H1 (cell line): ENCODE results near the gene NOS1AP. TPM values are rescaled to one million over a fixed set of nuclear protein-coding genes. Genes with fewer than 3 reads are reported as not detected.

ENCODE experiments used
- CTCF ChIA-PET: fragments of 300-600 bp; sonication (Branson Sonifier 250); formaldehyde crosslinking; loops from one replicate; lab custom pipeline; 2021; ENCODE audit not compliant: partially characterized antibody; lab: Charles Lee
- POLR2A ChIA-PET: fragments of 300-600 bp; sonication (Branson Sonifier 250); formaldehyde crosslinking; loops from one replicate; lab custom pipeline; 2021; ENCODE audit warnings: inconsistent platforms; ENCODE audit not compliant: partially characterized antibody; lab: Charles Lee
- DNase-seq, 2 experiments: peaks; one replicate each; pipeline versions ENCODE4 v3.0.0 to v3.0.0-alpha.2; 2010 to 2022; ENCODE audit warnings: low spot score in 2 of 2, low read depth in 1 of 2, mixed read lengths in 1 of 2
- FAIRE-seq: peaks from 2 replicates; lab custom pipeline; 2011; peaks lifted over from hg19 to GRCh38; lab: Jason Lieb, UNC
- H2AFZ ChIP-seq: 2 replicates; pipeline ENCODE4 v1.8.1; 2012; ENCODE audit warnings: low read length, inconsistent platforms
- H2AK5ac ChIP-seq: 2 replicates; pipeline ENCODE4 v1.6.1; 2013; ENCODE audit warnings: low read depth, low read length
- H2BK120ac ChIP-seq: replicated peaks from 2 replicates; pipeline ENCODE3; 2013; ENCODE audit warnings: low read depth, low read length, inconsistent platforms
- H2BK12ac ChIP-seq: 2 replicates; pipeline ENCODE4 v1.6.1; 2013; ENCODE audit warnings: low read depth, low read length
- H2BK15ac ChIP-seq: 2 replicates; pipeline ENCODE4 v1.6.1; 2013; ENCODE audit warnings: low read length
- H2BK20ac ChIP-seq: 2 replicates; pipeline ENCODE4 v1.6.1; 2013; ENCODE audit warnings: low read length
- H2BK5ac ChIP-seq: 2 replicates; pipeline ENCODE4 v1.6.1; 2013; ENCODE audit warnings: low read depth, low read length
- H3K14ac ChIP-seq: 2 replicates; pipeline ENCODE4 v1.6.1; 2013; ENCODE audit warnings: inconsistent platforms; ENCODE audit not compliant: insufficient read length
- H3K18ac ChIP-seq: 2 replicates; pipeline ENCODE4 v1.6.1; 2013; ENCODE audit warnings: low read length; ENCODE audit errors: extremely low read depth
- H3K23ac ChIP-seq: 2 replicates; pipeline ENCODE4 v1.6.1; 2013; ENCODE audit warnings: inconsistent platforms; ENCODE audit not compliant: insufficient read length
- H3K23me2 ChIP-seq: 2 replicates; pipeline ENCODE4 v1.6.1; 2013; ENCODE audit warnings: low read depth, low read length
- H3K27ac ChIP-seq: 2 replicates; pipeline ENCODE4 v1.6.1; 2011; ENCODE audit warnings: low read depth, low read length, inconsistent platforms
- H3K27me3 ChIP-seq, 4 experiments: replicated peaks in 1 of 4; 1 replicate in 1 of 4; 2 replicates in 3 of 4; pipeline versions ENCODE4 v1.6.1 to v1.8.1; 2011 to 2013; ENCODE audit warnings: low read length in 3 of 4, mild to moderate bottlenecking in 3 of 4, inconsistent platforms in 2 of 4, mixed read lengths in 2 of 4, moderate library complexity in 1 of 4; ENCODE audit not compliant: control insufficient read depth in 3 of 4, insufficient read depth in 3 of 4; ENCODE audit errors: extremely low read depth in 1 of 4
- H3K36me3 ChIP-seq, 4 experiments: 2 replicates each; pipeline versions ENCODE4 v1.6.1 to v1.8.1; 2011 to 2013; ENCODE audit warnings: mild to moderate bottlenecking in 4 of 4, low read length in 3 of 4, moderate library complexity in 2 of 4, control low read depth in 1 of 4, inconsistent platforms in 1 of 4; ENCODE audit not compliant: insufficient read depth in 4 of 4, control insufficient read depth in 2 of 4
- H3K4ac ChIP-seq: replicated peaks from 2 replicates; pipeline ENCODE3; 2013; ENCODE audit warnings: low read length, low read depth, mixed read lengths, inconsistent platforms; ENCODE audit not compliant: insufficient read length
- H3K4me1 ChIP-seq, 4 experiments: replicated peaks in 1 of 4; 1 replicate in 1 of 4; 2 replicates in 3 of 4; pipeline versions ENCODE4 v1.6.1 to v1.8.1; 2011 to 2013; ENCODE audit warnings: low read length in 3 of 4, inconsistent platforms in 2 of 4, mixed read lengths in 1 of 4; ENCODE audit not compliant: insufficient read depth in 4 of 4, control insufficient read depth in 3 of 4
- H3K4me2 ChIP-seq, 2 experiments: 2 replicates each; pipeline versions ENCODE4 v1.6.1 to v1.8.1; 2011 to 2013; ENCODE audit warnings: low read depth in 2 of 2, low read length in 2 of 2, control low read depth in 1 of 2, inconsistent platforms in 1 of 2, mild to moderate bottlenecking in 1 of 2; ENCODE audit not compliant: insufficient read depth in 1 of 2
- H3K4me3 ChIP-seq, 4 experiments: fragments of 200-600, 300-600 bp in 1 of 4; sonication (generic), shearing (Covaris generic), sonication (Bioruptor Twin) in 1 of 4; 2 replicates each; pipeline versions ENCODE4 v1.5.1 to v1.8.1; 2011 to 2016; ENCODE audit warnings: low read length in 4 of 4, low read depth in 3 of 4, control low read depth in 2 of 4, inconsistent platforms in 2 of 4, mild to moderate bottlenecking in 2 of 4, mixed read lengths in 1 of 4, moderate library complexity in 1 of 4; ENCODE audit not compliant: insufficient read depth in 2 of 4; ENCODE audit errors: extremely low read depth in 1 of 4
- H3K56ac ChIP-seq: replicated peaks from 2 replicates; pipeline ENCODE3; 2013; ENCODE audit warnings: low read depth, mild to moderate bottlenecking, mixed read lengths, low read length, inconsistent platforms; ENCODE audit not compliant: insufficient read length
- H3K79me1 ChIP-seq: 2 replicates; pipeline ENCODE4 v1.6.1; 2013; ENCODE audit warnings: low read depth, low read length, control low read depth
- H3K79me2 ChIP-seq, 2 experiments: 2 replicates each; pipeline versions ENCODE4 v1.6.1 to v1.8.1; 2012 to 2013; ENCODE audit warnings: low read length in 2 of 2, mild to moderate bottlenecking in 2 of 2, inconsistent platforms in 1 of 2; ENCODE audit not compliant: insufficient read depth in 2 of 2, control insufficient read depth in 1 of 2
- H3K9ac ChIP-seq, 4 experiments: replicated peaks in 1 of 4; 1 replicate in 1 of 4; 2 replicates in 3 of 4; pipeline versions ENCODE4 v1.6.1 to v1.8.1; 2011 to 2013; ENCODE audit warnings: low read depth in 3 of 4, low read length in 3 of 4, control low read depth in 2 of 4, mild to moderate bottlenecking in 2 of 4, moderate library complexity in 2 of 4, inconsistent platforms in 1 of 4; ENCODE audit errors: extremely low read depth in 1 of 4
- H3K9me3 ChIP-seq, 2 experiments: 2 replicates each; pipeline versions ENCODE4 v1.6.1 to v1.8.1; 2012 to 2013; ENCODE audit warnings: mild to moderate bottlenecking in 2 of 2, moderate library complexity in 2 of 2, control low read depth in 1 of 2, inconsistent platforms in 1 of 2, low read depth in 1 of 2, low read length in 1 of 2, mixed read lengths in 1 of 2; ENCODE audit not compliant: insufficient read depth in 2 of 2
- H4K20me1 ChIP-seq, 2 experiments: replicated peaks in 1 of 2; 2 replicates each; pipeline versions ENCODE3 to v1.8.1; 2011 to 2013; ENCODE audit warnings: inconsistent platforms in 2 of 2, low read length in 2 of 2, mild to moderate bottlenecking in 1 of 2; ENCODE audit not compliant: insufficient read depth in 2 of 2, control insufficient read depth in 1 of 2
- H4K5ac ChIP-seq: 2 replicates; pipeline ENCODE4 v1.6.1; 2013; ENCODE audit warnings: low read length, low read depth, mixed read lengths, inconsistent platforms; ENCODE audit not compliant: insufficient read length
- H4K8ac ChIP-seq: 2 replicates; pipeline ENCODE4 v1.8.0; 2013; ENCODE audit warnings: mild to moderate bottlenecking, moderate library complexity, low read length, inconsistent platforms; ENCODE audit not compliant: insufficient read depth; ENCODE audit errors: extremely low read depth
- H4K91ac ChIP-seq: replicated peaks from 2 replicates; pipeline ENCODE3; 2013; ENCODE audit warnings: low read length, mixed read lengths, inconsistent platforms; ENCODE audit not compliant: insufficient read length
- BACH1 ChIP-seq: IDR thresholded peaks from 2 replicates; pipeline ENCODE4 v1.6.1; 2012; ENCODE audit warnings: low read length, improper control_type of control experiment
- HDAC2 ChIP-seq, 2 experiments: fragments of 300-600 bp in 1 of 2; sonication (generic) in 1 of 2; IDR thresholded peaks; 2 replicates each; pipeline ENCODE4 v1.6.1; 2011 to 2012; ENCODE audit warnings: low read depth in 2 of 2, low read length in 2 of 2, mild to moderate bottlenecking in 2 of 2, moderate library complexity in 2 of 2, borderline replicate concordance in 1 of 2, inconsistent platforms in 1 of 2
- RAD21 ChIP-seq, 2 experiments: IDR thresholded peaks in 1 of 2; conservative IDR thresholded peaks in 1 of 2; 2 replicates each; pipeline ENCODE4 v1.6.1; 2011; ENCODE audit warnings: low read depth in 2 of 2, low read length in 2 of 2, improper control_type of control experiment in 1 of 2, inconsistent platforms in 1 of 2, mild to moderate bottlenecking in 1 of 2, moderate library complexity in 1 of 2
- WGBS, 2 experiments: shearing (Covaris generic) in 1 of 2; methylation state at CpG; one replicate each; pipeline versions ENCODE4 v1.1.6 to v1.1.7; 2013 to 2015; ENCODE audit warnings: low lambda C conversion rate in 2 of 2, mixed read lengths in 2 of 2, inconsistent platforms in 1 of 2, low coverage in 1 of 2, missing lambda C conversion rate in 1 of 2; ENCODE audit not compliant: insufficient replicate concordance in 2 of 2, insufficient coverage in 1 of 2, insufficient read length in 1 of 2; ENCODE audit errors: extremely low coverage in 1 of 2, missing lambda C conversion rate in 1 of 2; 5-methylcytosine and 5-hydroxymethylcytosine counted together
- polyA plus RNA-seq, 7 experiments: library from polyadenylated mRNA; depleted of rRNA in 3 of 7; stranded (reverse) in 5 of 7; unstranded in 2 of 7; fragments of >200 nt in 5 of 7; fragments of 200-250 nt in 2 of 7; gene quantifications; 1 replicate in 5 of 7; 2 replicates in 1 of 7; 4 replicates in 1 of 7; pipeline versions ENCODE4 v1.2.1 to v1.2.3, GENCODE V29; 2011 to 2013; ENCODE audit warnings: missing spikeins in 2 of 7, mixed read lengths in 2 of 7
- total RNA-seq: library from RNA; stranded (reverse); fragmentation: NEBNext Ultra II Directional; extraction: Animal tissue kit (Norgen Biotek cat#: 25700); gene quantifications from 2 replicates; pipeline ENCODE4 v1.2.1, GENCODE V29; 2021
- TF ChIP-seq, protein P1 (sequence below), 3 experiments: IDR thresholded peaks; 1 replicate in 2 of 3; 2 replicates in 1 of 3; pipeline versions ENCODE4 v1.5.1 to v1.6.1; 2011; ENCODE audit warnings: low read length in 3 of 3, mild to moderate bottlenecking in 3 of 3, inconsistent platforms in 2 of 3, low read depth in 1 of 3, moderate library complexity in 1 of 3; ENCODE audit not compliant: insufficient read depth in 1 of 3; ENCODE audit errors: control extremely low read depth in 1 of 3

Gene NOS1AP
- total and polyA plus RNA-seq, 2 of the 8 experiments (the other 6 are each of a cell fraction or from before 2014, with no cell fraction given): 2.4 to 12.1 TPM

DNA sequence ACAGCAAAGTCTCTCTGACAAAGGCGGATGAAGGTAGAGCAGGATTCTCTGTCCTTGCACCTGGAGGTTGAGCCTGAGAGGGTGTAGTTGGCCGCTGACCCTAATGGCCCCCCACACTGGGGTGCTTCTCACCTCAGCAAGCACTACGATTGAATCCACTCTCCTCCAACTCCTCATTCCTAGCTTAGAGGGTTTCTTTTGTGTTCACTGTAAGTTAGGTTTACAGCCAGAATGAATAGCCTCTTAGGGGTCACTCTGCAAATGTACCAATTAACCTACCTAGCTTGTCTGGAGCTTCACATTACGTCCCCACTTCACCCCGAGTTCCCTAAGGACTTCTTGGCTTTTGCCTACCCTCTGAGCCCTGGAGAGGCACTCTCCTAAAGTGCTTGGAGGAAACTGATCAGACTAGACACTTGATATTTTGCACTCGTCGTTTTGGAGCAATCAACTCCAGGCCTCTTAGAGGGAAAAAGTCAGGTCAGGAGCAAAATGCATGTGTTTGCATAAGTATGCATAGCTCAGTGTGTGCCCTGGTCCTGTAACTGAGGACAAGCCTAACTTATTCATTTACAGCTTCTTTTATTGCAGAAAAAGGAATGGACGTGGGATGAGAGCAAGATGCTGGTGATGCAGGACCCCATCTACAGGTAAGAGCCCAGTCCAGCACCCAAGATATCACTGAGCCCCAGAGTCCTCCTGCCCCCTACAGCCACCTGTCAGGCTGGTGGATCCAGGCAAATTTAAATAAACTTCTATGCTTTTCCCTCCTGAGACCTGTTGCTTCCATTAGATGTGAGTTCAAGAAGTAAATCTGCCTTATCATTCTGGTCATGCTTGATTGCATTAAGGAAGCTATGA lies 230.8 kb downstream of the NOS1AP start:
- CTCF ChIA-PET: interaction anchor here (0.6 to 2.4 kb wide), 25 partner anchors 9 to 244 kb away, joined by 3 to 12 read pairs (median 3); no protein-coding TSS in a partner anchor
- DNase-seq: no peak

More for the DNA sequence above, 230.8 kb downstream of the NOS1AP start:
- Histone ChIP-seq H3K23ac (no peak overlapping the region), H3K23me2 (no peaks in the 10 kb centered on the region), H3K27ac (peak overlapping the region; percentile 70; the same call in 1 of the 2 replicates), H3K9ac (no peak overlapping the region)
- TF ChIP-seq HDAC2 (IDR thresholded peaks at IDR 0.05; ENCODE audit: borderline replicate concordance in 1 of 2, low read depth in 2 of 2, low read length in 2 of 2) (no peak), BACH1 (no peak), RAD21 (IDR thresholded peaks at IDR 0.05 in 1 of 2, conservative IDR thresholded peaks at IDR 0.05 in 1 of 2; ENCODE audit: low read depth in 2 of 2, low read length in 2 of 2) (peak; percentile 58 to 64)
- TF ChIP-seq, protein P1, sequence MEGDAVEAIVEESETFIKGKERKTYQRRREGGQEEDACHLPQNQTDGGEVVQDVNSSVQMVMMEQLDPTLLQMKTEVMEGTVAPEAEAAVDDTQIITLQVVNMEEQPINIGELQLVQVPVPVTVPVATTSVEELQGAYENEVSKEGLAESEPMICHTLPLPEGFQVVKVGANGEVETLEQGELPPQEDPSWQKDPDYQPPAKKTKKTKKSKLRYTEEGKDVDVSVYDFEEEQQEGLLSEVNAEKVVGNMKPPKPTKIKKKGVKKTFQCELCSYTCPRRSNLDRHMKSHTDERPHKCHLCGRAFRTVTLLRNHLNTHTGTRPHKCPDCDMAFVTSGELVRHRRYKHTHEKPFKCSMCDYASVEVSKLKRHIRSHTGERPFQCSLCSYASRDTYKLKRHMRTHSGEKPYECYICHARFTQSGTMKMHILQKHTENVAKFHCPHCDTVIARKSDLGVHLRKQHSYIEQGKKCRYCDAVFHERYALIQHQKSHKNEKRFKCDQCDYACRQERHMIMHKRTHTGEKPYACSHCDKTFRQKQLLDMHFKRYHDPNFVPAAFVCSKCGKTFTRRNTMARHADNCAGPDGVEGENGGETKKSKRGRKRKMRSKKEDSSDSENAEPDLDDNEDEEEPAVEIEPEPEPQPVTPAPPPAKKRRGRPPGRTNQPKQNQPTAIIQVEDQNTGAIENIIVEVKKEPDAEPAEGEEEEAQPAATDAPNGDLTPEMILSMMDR (IDR thresholded peaks at IDR 0.05; ENCODE audit: control extremely low read depth in 1 of 3, insufficient read depth in 1 of 3, low read depth in 1 of 3, low read length in 3 of 3): peak; percentile 38 to 72 (median 42)
- TF ChIP-seq, all 59 proteins: peak for 2
- peak; percentile 57 for FAIRE-seq
- H4K91ac ChIP-seq: no peak overlapping the region
- H3K56ac ChIP-seq: no peak overlapping the region
- no peak overlapping the region for H3K4me3 ChIP-seq
- no peak overlapping the region for H2BK120ac ChIP-seq
- H2BK15ac ChIP-seq: no peak overlapping the region
- no peak overlapping the region for H4K5ac ChIP-seq
- H3K79me1 ChIP-seq: no peaks in the 10 kb centered on the region
- H3K79me2 ChIP-seq: no peaks in the 10 kb centered on the region
- H2AK5ac ChIP-seq: no peak overlapping the region
- no peak overlapping the region for H2BK5ac ChIP-seq
- POLR2A ChIA-PET: no interaction called here
- no peak overlapping the region for H2BK20ac ChIP-seq
- H3K36me3 ChIP-seq: no peaks in the 10 kb centered on the region
- H2AFZ ChIP-seq: no peak overlapping the region
- no peak overlapping the region for H3K18ac ChIP-seq
- H3K4ac ChIP-seq: no peak overlapping the region
- 65% methylated on average over 8 of the region's 8 CpGs; no CpG with 5 or more reads in 1 of the 2 experiments for WGBS, 2 experiments
- H3K14ac ChIP-seq: no peak overlapping the region
- no peaks in the 10 kb centered on the region for H3K9me3 ChIP-seq
- H4K8ac ChIP-seq: no peak overlapping the region
- H3K4me2 ChIP-seq: peak overlapping the region; percentile 15 to 48; a peak in 3 of 4 replicates
- no peaks in the 10 kb centered on the region for H3K27me3 ChIP-seq
- H4K20me1 ChIP-seq: peaks cover 0 to 1% of the 10 kb centered on the region in 2 experiments
- H2BK12ac ChIP-seq: no peak overlapping the region
- H3K4me1 ChIP-seq: peaks cover 0 to 9% (median 6%) of the 10 kb centered on the region in 4 experiments; a peak in 5 of 7 replicates
